Ishikawa (cell line): Measurements from ENCODE around the gene GPX1.

ENCODE experiments used
- CEBPB ChIP-seq: IDR thresholded peaks from 2 replicates; pipeline ENCODE4 v1.6.1; 2012
- CREB1 ChIP-seq: IDR thresholded peaks from 2 replicates; pipeline ENCODE4 v1.6.1; 2012; ENCODE audit warnings: low read depth
- EGR1 ChIP-seq: IDR thresholded peaks from 2 replicates; pipeline ENCODE4 v1.6.1; 2012
- EP300 ChIP-seq: IDR thresholded peaks from 2 replicates; pipeline ENCODE4 v1.6.1; 2012; ENCODE audit warnings: borderline replicate concordance
- FOXM1 ChIP-seq: IDR thresholded peaks from 2 replicates; pipeline ENCODE4 v1.6.1; 2012; ENCODE audit warnings: low read depth, borderline replicate concordance
- NFIC ChIP-seq: IDR thresholded peaks from 2 replicates; pipeline ENCODE4 v1.6.1; 2012
- RAD21 ChIP-seq: IDR thresholded peaks from 2 replicates; pipeline ENCODE4 v1.6.1; 2012; ENCODE audit warnings: low read depth
- TAF1 ChIP-seq: IDR thresholded peaks from 2 replicates; pipeline ENCODE4 v1.6.1; 2012; ENCODE audit warnings: low read depth, mild to moderate bottlenecking
- TCF12 ChIP-seq: IDR thresholded peaks from 2 replicates; pipeline ENCODE4 v1.6.1; 2012; ENCODE audit warnings: low read depth
- TEAD4 ChIP-seq: IDR thresholded peaks from 2 replicates; pipeline ENCODE4 v1.6.1; 2012
- YY1 ChIP-seq: IDR thresholded peaks from 2 replicates; pipeline ENCODE4 v1.6.1; 2012; ENCODE audit warnings: low read depth
- ZBTB7A ChIP-seq: IDR thresholded peaks from 2 replicates; pipeline ENCODE4 v1.6.1; 2012; ENCODE audit warnings: low read depth
- TF ChIP-seq, protein P1 (sequence below): IDR thresholded peaks from 2 replicates; pipeline ENCODE4 v1.6.1; 2012
- TF ChIP-seq, protein P2 (sequence below): IDR thresholded peaks from 2 replicates; pipeline ENCODE4 v1.6.1; 2012
- TF ChIP-seq, protein P3 (sequence below): IDR thresholded peaks from 2 replicates; pipeline ENCODE4 v1.6.1; 2012; ENCODE audit warnings: low read depth, mild to moderate bottlenecking

The GPX1 gene

DNA sequence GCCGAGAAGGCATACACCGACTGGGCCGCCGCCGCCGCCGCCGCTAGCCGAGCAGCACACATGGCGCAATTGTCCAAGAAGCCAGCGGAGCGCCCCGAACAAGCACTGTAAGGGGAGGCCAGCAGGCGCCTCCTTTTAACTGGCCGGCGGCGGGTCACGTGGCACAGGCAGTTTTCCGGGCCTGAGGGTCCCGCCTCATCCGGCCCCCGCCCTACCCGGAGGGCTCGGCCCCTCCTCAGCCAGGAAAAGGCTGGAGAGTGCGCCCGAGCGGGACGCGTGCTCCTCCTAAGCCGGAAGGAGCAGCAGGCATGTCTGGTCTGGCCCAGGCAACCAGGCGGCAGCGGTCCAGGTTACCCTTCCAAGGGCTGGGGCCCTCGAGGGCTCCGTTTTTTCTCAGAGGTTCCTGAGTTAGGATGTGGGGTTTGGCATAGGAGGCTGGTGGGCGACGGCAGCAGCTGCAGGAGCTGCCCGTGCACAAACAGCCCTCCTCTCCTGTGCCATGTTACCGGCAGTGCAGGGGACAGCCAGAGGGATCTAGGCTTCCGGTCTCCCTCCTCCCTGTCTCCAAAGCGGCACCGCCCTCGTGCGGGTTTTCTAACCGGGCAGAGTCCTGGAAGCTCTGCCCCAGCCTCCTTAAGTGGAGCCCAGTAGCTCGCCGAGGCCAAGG lies at the start of gene GPX1:
Gene GPX1, minus strand, starts transcription at position 137 of the 667 bp plus-strand sequence. Its CDS starts 75 bp downstream, at position 62.
- peak; percentile 50; the same call in 1 of the 2 replicates for TF ChIP-seq TCF12
- no peak for TF ChIP-seq NFIC
- peak; percentile 77 for TF ChIP-seq TAF1
- TF ChIP-seq CREB1, result no peak
- TF ChIP-seq ZBTB7A, result peak; percentile 71
- TF ChIP-seq EP300, result 0 out of 2 replicates have a peak, but pooled peaks have one; percentile 26
- TF ChIP-seq RAD21, result peak; percentile 2; the same call in 1 of the 2 replicates
- TF ChIP-seq, protein P1, sequence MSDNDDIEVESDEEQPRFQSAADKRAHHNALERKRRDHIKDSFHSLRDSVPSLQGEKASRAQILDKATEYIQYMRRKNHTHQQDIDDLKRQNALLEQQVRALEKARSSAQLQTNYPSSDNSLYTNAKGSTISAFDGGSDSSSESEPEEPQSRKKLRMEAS, result peak; percentile 97
- no peak for TF ChIP-seq TEAD4
- TF ChIP-seq, protein P2, sequence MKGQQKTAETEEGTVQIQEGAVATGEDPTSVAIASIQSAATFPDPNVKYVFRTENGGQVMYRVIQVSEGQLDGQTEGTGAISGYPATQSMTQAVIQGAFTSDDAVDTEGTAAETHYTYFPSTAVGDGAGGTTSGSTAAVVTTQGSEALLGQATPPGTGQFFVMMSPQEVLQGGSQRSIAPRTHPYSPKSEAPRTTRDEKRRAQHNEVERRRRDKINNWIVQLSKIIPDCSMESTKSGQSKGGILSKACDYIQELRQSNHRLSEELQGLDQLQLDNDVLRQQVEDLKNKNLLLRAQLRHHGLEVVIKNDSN, result peak; percentile 96
- TF ChIP-seq EGR1, result no peak
- TF ChIP-seq, protein P3, sequence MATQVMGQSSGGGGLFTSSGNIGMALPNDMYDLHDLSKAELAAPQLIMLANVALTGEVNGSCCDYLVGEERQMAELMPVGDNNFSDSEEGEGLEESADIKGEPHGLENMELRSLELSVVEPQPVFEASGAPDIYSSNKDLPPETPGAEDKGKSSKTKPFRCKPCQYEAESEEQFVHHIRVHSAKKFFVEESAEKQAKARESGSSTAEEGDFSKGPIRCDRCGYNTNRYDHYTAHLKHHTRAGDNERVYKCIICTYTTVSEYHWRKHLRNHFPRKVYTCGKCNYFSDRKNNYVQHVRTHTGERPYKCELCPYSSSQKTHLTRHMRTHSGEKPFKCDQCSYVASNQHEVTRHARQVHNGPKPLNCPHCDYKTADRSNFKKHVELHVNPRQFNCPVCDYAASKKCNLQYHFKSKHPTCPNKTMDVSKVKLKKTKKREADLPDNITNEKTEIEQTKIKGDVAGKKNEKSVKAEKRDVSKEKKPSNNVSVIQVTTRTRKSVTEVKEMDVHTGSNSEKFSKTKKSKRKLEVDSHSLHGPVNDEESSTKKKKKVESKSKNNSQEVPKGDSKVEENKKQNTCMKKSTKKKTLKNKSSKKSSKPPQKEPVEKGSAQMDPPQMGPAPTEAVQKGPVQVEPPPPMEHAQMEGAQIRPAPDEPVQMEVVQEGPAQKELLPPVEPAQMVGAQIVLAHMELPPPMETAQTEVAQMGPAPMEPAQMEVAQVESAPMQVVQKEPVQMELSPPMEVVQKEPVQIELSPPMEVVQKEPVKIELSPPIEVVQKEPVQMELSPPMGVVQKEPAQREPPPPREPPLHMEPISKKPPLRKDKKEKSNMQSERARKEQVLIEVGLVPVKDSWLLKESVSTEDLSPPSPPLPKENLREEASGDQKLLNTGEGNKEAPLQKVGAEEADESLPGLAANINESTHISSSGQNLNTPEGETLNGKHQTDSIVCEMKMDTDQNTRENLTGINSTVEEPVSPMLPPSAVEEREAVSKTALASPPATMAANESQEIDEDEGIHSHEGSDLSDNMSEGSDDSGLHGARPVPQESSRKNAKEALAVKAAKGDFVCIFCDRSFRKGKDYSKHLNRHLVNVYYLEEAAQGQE, result no peak
- TF ChIP-seq FOXM1, result peak; percentile 19; the same call in 1 of the 2 replicates
- TF ChIP-seq CEBPB, result 0 out of 2 replicates have a peak, but pooled peaks have one; percentile 2
- TF ChIP-seq YY1, result no peak; the same call in 1 of the 2 replicates

DNA sequence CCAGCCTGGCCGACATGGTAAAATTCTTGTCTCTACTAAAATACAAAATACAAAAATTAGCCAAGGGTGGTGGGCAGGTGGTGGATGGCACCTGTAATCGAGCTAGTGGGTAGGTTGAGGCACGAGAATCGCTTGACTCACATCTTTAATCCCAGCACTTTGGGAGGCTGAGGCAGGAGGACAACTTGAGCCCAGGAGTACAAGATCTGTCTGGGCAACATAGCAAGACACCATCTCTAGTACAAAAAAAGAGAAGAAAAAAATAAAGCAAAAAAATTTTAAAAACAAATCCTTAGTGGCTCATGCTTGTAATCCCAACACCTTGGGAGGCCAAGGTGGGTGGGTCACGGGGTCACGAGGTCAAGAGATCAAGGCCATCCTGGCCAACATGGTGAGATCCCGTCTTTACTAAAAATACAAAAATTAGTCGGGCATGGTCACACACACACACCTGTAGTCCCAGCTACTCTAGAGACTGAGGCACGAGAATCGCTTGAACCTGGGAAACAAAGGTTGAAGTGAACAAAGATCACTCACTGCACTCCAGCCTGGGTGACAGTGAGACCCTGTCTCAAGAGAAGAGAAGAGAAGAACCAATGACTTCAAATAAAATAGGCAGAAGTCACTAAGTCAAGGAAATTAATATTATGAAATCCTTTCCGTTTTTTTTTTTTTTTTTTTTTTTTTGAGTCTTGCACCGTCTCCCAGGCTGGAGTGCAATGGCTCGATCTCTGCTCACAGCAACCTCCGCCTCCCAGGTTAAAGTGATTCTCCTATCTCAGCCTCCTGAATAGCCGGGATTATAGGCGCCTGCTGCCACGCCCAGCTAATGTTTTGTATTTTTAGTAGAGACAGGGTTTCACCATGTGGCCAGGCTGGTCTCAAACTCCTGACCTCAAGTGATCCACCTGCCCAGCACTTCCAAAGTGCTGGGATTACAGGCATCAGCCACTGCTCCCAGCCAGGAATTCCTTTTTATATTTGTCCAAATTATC lies 48.7 kb upstream of the GPX1 start:
- TF ChIP-seq, protein P3, result no peak
- TF ChIP-seq ZBTB7A, result no peak

DNA sequence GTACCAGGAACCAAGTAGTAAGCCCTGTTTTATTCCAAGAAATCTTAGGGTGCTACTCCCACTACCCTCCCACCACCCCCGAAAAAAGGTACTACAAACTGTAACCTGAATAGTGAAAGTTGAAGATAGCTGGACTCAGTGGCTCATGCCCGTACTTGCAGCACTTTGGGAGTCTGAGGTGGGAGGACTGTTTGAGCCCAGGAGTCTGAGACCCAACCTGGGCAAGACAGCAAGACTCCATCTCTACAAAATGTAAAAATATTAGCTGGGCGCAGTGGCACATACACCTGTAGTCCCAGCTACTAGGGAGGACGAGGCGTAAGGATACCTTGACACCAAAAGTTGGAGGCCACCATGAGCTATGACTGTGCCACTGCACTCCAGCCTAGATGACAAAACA lies 45.7 kb upstream of the GPX1 start:
- TF ChIP-seq TEAD4 (no peak), CEBPB (no peak), RAD21 (no peak), TCF12 (no peak), TAF1 (no peak), EP300 (no peak), ZBTB7A (no peak), CREB1 (no peak), YY1 (no peak), EGR1 (no peak), NFIC (no peak), FOXM1 (no peak)
- TF ChIP-seq, protein P3, result no peak
- TF ChIP-seq, protein P2, result no peak
- TF ChIP-seq, protein P1, result no peak

DNA sequence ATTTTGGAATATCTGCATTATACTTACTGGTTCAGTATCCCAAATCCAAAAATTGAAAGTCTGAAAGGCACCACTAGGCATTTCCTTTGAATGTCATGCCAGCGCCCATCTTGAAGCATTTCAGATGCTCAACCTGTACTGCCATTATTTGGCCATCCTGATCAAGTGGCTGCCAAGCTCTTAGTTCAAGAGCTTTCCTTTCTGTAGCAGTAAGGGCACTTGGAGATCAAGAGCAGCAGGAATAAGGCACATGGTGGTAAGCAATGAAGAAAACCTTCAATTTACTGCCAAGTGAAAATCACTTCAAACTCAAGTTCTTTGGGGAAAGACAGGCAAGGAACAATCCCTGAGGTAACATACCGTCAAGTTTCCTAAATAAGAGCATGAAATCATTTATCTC lies 43.6 kb upstream of the GPX1 start:
- TF ChIP-seq, protein P1, result no peak
- TF ChIP-seq CEBPB (no peak), ZBTB7A (no peak)
